HepG2 (cell line): ENCODE measurements around the gene PAK1IP1. TPM values are rescaled to one million over a fixed set of nuclear protein-coding genes. Genes with fewer than 3 reads are reported as not detected.
A peak's percentile ranks its signal among the peaks of the same experiment; 100 is the strongest.

Experiments
- ATF5 ChIP-seq: sonication (generic); formaldehyde crosslinking; IDR thresholded peaks from 2 replicates; pipeline ENCODE4 v1.4.0; 2020; ENCODE audit warnings: mild to moderate bottlenecking, low read depth, missing genetic modification reagents
- BRCA1 ChIP-seq: sonication (generic); formaldehyde crosslinking; IDR thresholded peaks from 2 replicates; pipeline ENCODE4 v1.4.0; 2020; ENCODE audit warnings: missing genetic modification reagents
- CSRNP2 ChIP-seq: sonication (generic); formaldehyde crosslinking; conservative IDR thresholded peaks from 2 replicates; pipeline ENCODE4 v1.8.0; 2022; ENCODE audit warnings: low read depth, missing genetic modification reagents
- MED8 ChIP-seq: sonication (generic); formaldehyde crosslinking; IDR thresholded peaks from 2 replicates; pipeline ENCODE4 v1.8.1; 2023; ENCODE audit warnings: mild to moderate bottlenecking, missing genetic modification reagents; ENCODE audit not compliant: insufficient replicate concordance
- RCOR2 ChIP-seq: IDR thresholded peaks from 2 replicates; pipeline ENCODE4 v1.6.1; 2016; ENCODE audit warnings: missing biosample characterization, missing genetic modification reagents
- SATB2 ChIP-seq: sonication (generic); formaldehyde crosslinking; IDR thresholded peaks from 2 replicates; pipeline ENCODE4 v1.5.0; 2020; ENCODE audit warnings: missing genetic modification reagents
- SOX5 ChIP-seq: IDR thresholded peaks from 2 replicates; pipeline ENCODE4 v1.6.1; 2016; ENCODE audit warnings: borderline replicate concordance
- SOX6 ChIP-seq, 2 experiments: fragments of 450-650 bp in 1 of 2; sonication (generic) in 1 of 2; formaldehyde crosslinking in 1 of 2; IDR thresholded peaks; 2 replicates each; pipeline versions ENCODE4 v1.4.0 to v1.6.1; 2017 to 2020; ENCODE audit warnings: antibody characterized with exemption in 1 of 2, mild to moderate bottlenecking in 1 of 2, missing genetic modification reagents in 1 of 2
- TSC22D2 ChIP-seq: sonication (generic); formaldehyde crosslinking; IDR thresholded peaks from 2 replicates; pipeline ENCODE4 v1.5.1; 2020; ENCODE audit warnings: missing genetic modification reagents, mild to moderate bottlenecking, borderline replicate concordance
- ZBTB4 ChIP-seq: sonication (generic); formaldehyde crosslinking; IDR thresholded peaks from 2 replicates; pipeline ENCODE4 v1.4.0; 2020; ENCODE audit warnings: missing genetic modification reagents, mild to moderate bottlenecking, borderline replicate concordance
- ZNF251 ChIP-seq: sonication (generic); formaldehyde crosslinking; IDR thresholded peaks from 2 replicates; pipeline ENCODE4 v1.9.0; 2021; ENCODE audit warnings: mild to moderate bottlenecking, missing genetic modification reagents
- ZNF30 ChIP-seq: sonication (generic); formaldehyde crosslinking; IDR thresholded peaks from 2 replicates; pipeline ENCODE4 v1.5.0; 2020; ENCODE audit warnings: mild to moderate bottlenecking, missing genetic modification reagents
- ZNF317 ChIP-seq: sonication (generic); formaldehyde crosslinking; IDR thresholded peaks from 2 replicates; pipeline ENCODE4 v1.5.0; 2020; ENCODE audit warnings: mild to moderate bottlenecking, missing genetic modification reagents
- ZNF567 ChIP-seq: sonication (generic); formaldehyde crosslinking; IDR thresholded peaks from 2 replicates; pipeline ENCODE4 v1.8.1; 2023; ENCODE audit warnings: mild to moderate bottlenecking, missing genetic modification reagents, borderline replicate concordance
- ZNF569 ChIP-seq: sonication (generic); formaldehyde crosslinking; IDR thresholded peaks from 2 replicates; pipeline ENCODE4 v1.5.0; 2020; ENCODE audit warnings: mild to moderate bottlenecking, missing genetic modification reagents, moderate library complexity, borderline replicate concordance
- ZNF782 ChIP-seq: sonication (generic); formaldehyde crosslinking; IDR thresholded peaks from 2 replicates; pipeline ENCODE4 v1.4.0; 2020; ENCODE audit warnings: missing genetic modification reagents, mild to moderate bottlenecking, borderline replicate concordance
- ZNF792 ChIP-seq: IDR thresholded peaks from 2 replicates; pipeline ENCODE4 v1.6.1; 2016
- polyA plus RNA-seq, 8 experiments: library from polyadenylated mRNA; depleted of rRNA in 3 of 8; stranded (reverse) in 7 of 8; unstranded in 1 of 8; fragments of >200 nt; fragmentation: Illumina TruSeq in 4 of 8; extraction: Trizol in 4 of 8; gene quantifications; 2 replicates each; pipeline versions ENCODE4 v1.2.1 to v1.2.3, GENCODE V29; 2011 to 2016; ENCODE audit warnings: low read depth in 4 of 8, missing spikeins in 1 of 8, mixed read lengths in 1 of 8; ENCODE audit not compliant: insufficient read depth in 1 of 8
- total RNA-seq, 5 experiments: library from RNA; depleted of rRNA; stranded (reverse); fragments of >200 nt; fragmentation: Illumina TruSeq; extraction: Trizol; gene quantifications; 2 replicates each; pipeline ENCODE4 v1.2.3, GENCODE V29; 2016; ENCODE audit warnings: low read depth in 1 of 5
- TF ChIP-seq, protein P1 (sequence below): sonication (generic); formaldehyde crosslinking; IDR thresholded peaks from 2 replicates; pipeline ENCODE4 v1.4.0; 2020; ENCODE audit warnings: missing genetic modification reagents; ENCODE audit errors: not compliant biosample characterization
- TF ChIP-seq, protein P2 (sequence below): sonication (generic); formaldehyde crosslinking; IDR thresholded peaks from 2 replicates; pipeline ENCODE4 v1.9.0; 2022; ENCODE audit warnings: low read depth, missing genetic modification reagents

Gene PAK1IP1
- total and polyA plus RNA-seq, 2 of the 13 experiments (the other 11 are each of a cell fraction or from before 2014, with no cell fraction given), result 23.4 to 66.2 TPM

GRCh38 chr6:10747251-10747972, 52.6 kb downstream of the PAK1IP1 start, which contains the start of gene TMEM14B (continued):
- TF ChIP-seq BRCA1 (CRISPR knock-in tag) (no peak; the same call in 1 of the 2 replicates), SOX5 (CRISPR knock-in tag) (peak; percentile 59; the same call in 1 of the 2 replicates), TSC22D2 (peak; percentile 70; the same call in 1 of the 2 replicates), CSRNP2 (CRISPR knock-in tag) (no peak; the same call in 1 of the 2 replicates), ATF5 (CRISPR knock-in tag) (no peak), MED8 (CRISPR knock-in tag) (peak; percentile 97), ZNF30 (CRISPR knock-in tag) (no peak), SOX6 (IDR thresholded peaks at IDR 0.05) (no peak), SOX6 (CRISPR knock-in tag; IDR thresholded peaks at IDR 0.05) (peak; percentile 88), ZNF567 (CRISPR knock-in tag) (peak; percentile 88), SATB2 (CRISPR knock-in tag) (no peak), ZBTB4 (no peak), ZNF251 (CRISPR knock-in tag) (no peak), RCOR2 (CRISPR knock-in tag) (no peak; the same call in none of the 2 replicates), ZNF317 (CRISPR knock-in tag) (peak; percentile 87), ZNF782 (CRISPR knock-in tag) (no peak; the same call in 1 of the 2 replicates), ZNF792 (peak; percentile 90), ZNF569 (no peak; the same call in 1 of the 2 replicates)
- TF ChIP-seq, protein P1, sequence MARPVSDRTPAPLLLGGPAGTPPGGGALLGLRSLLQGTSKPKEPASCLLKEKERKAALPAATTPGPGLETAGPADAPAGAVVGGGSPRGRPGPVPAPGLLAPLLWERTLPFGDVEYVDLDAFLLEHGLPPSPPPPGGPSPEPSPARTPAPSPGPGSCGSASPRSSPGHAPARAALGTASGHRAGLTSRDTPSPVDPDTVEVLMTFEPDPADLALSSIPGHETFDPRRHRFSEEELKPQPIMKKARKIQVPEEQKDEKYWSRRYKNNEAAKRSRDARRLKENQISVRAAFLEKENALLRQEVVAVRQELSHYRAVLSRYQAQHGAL, result peak; percentile 32
- TF ChIP-seq, protein P2, sequence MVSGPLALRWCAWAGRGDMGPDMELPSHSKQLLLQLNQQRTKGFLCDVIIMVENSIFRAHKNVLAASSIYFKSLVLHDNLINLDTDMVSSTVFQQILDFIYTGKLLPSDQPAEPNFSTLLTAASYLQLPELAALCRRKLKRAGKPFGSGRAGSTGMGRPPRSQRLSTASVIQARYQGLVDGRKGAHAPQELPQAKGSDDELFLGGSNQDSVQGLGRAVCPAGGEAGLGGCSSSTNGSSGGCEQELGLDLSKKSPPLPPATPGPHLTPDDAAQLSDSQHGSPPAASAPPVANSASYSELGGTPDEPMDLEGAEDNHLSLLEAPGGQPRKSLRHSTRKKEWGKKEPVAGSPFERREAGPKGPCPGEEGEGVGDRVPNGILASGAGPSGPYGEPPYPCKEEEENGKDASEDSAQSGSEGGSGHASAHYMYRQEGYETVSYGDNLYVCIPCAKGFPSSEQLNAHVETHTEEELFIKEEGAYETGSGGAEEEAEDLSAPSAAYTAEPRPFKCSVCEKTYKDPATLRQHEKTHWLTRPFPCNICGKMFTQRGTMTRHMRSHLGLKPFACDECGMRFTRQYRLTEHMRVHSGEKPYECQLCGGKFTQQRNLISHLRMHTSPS (CRISPR knock-in tag), result peak; percentile 22; the same call in 1 of the 2 replicates
